ENCODE data around the gene AGBL2.
"Not testable (repeated sequence)": the region's sequence is repeated elsewhere in the genome, so short reads cannot be mapped to it uniquely, and the experiment has no call there.

AGBL2 gene

DNA sequence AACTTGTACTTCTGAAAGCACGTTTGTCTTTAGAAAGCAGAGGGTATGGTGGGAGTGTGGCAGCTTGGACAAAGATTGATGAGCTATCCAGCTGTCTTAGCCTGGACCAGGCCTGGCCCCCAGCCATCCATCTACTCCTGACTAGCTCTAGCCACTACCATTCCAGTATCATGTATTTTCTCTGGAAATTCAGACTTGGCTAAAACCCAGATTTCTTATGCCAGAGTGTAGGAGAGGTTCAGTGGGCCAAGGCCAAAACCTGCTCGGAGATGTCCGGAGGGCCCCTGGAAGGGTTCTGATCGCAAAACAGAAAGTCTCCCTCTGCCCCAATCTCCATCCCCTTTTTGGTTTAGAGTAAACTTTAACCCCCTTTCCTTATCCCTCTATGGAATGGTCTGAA, 48.0 kb downstream of the AGBL2 start:
- TF ChIP-seq, protein P1, sequence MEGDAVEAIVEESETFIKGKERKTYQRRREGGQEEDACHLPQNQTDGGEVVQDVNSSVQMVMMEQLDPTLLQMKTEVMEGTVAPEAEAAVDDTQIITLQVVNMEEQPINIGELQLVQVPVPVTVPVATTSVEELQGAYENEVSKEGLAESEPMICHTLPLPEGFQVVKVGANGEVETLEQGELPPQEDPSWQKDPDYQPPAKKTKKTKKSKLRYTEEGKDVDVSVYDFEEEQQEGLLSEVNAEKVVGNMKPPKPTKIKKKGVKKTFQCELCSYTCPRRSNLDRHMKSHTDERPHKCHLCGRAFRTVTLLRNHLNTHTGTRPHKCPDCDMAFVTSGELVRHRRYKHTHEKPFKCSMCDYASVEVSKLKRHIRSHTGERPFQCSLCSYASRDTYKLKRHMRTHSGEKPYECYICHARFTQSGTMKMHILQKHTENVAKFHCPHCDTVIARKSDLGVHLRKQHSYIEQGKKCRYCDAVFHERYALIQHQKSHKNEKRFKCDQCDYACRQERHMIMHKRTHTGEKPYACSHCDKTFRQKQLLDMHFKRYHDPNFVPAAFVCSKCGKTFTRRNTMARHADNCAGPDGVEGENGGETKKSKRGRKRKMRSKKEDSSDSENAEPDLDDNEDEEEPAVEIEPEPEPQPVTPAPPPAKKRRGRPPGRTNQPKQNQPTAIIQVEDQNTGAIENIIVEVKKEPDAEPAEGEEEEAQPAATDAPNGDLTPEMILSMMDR (conservative IDR thresholded peaks at IDR 0.05) = no peak
- H3K27ac ChIP-seq = no peak overlapping the region

DNA sequence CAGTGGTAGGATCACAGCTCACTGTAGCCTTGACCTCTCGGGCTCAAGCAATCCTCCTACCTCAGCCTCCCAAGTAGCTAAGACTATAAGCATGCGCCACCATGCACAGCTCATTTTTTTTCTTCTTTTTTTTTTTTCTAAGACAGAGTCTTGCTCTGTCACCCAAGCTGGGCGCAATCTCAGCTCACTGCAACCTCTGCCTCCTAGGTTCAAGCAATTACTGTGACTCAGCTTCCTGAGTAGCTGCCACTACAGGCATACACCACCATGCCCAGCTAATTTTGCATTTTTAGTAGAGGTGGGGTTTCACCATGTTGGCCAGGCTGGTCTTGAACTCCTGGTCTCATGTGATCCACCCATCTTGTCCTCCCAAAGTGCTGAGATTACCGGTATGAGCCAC, 50.2 kb downstream of the AGBL2 start:
- H3K27ac ChIP-seq = not testable (repeated sequence)

DNA sequence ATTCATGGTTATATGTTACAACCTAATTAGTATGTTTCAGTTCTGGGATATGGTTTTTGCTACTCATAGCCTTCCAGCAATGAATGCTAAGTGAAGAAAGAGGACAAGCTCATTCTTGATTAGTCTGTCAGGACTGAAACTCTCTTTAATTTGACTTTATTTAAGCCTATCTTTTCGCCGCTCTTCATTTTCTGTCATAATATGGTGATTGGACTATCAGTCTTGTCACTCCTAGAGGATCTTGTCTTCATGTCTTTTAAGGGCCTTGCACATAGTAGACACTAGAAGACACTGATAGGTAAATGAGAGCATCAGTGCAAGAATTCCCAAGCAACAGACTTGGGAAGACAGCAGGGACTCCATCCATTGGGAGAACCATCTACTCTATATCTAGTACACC, 53.9 kb downstream of the AGBL2 start:
- no peak overlapping the region for H3K27ac ChIP-seq

DNA sequence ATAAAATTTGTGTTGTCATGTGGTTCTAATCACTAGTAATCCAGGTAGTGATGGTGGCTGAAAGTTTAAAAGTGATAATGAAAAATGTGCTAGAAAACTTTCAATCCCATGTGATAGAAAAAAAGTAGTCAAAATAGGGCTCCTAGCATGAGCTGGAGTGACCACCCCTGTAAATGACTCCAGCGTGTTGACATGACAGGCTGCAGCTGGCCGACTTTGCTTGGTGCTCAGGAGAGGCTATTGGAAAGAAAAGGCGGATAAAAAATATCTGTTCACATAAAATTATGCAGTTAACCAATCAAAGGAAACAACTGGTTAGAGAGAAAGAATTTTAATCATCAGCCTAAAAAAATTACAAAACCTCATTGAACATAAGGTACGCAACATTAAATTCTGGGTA, 55.9 kb downstream of the AGBL2 start:
- TF ChIP-seq, protein P1 (conservative IDR thresholded peaks at IDR 0.05) = no peak
- no peak overlapping the region for H3K27ac ChIP-seq

More for the DNA sequence above, 53.9 kb downstream of the AGBL2 start:
- TF ChIP-seq, protein P1 (conservative IDR thresholded peaks at IDR 0.05) = no peak

DNA sequence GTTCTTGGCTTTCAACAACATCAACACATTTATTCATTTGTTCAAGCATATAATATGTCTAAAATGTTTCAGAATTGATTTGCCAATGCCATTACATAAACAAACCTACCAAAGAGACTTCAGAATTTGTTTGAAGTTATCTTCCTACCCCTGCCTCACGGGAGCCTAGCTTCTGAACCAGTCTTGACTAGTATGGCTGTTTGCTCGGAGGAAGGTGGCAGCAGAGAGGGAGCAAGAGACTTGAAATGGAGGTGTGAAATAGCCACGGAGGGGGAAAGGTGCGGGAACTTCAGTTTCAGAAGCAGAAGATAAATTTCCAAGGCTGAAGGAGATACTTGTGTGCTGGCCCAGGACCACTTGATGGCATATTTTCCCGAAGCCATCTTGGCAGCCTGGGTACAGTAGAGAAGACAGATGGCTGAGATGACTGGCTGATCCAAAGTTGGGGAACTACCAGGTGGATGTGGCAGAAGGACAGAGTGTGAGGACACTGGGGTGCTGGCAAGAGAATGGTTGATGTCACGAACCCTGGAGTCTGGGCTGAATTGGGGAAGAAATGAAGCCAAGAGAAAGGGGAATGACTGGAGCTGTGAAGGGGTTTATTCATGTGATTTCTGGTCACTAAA, 58.8 kb downstream of the AGBL2 start:
- no peak overlapping the region for H3K27ac ChIP-seq
- TF ChIP-seq, protein P1 (conservative IDR thresholded peaks at IDR 0.05) = no peak

DNA sequence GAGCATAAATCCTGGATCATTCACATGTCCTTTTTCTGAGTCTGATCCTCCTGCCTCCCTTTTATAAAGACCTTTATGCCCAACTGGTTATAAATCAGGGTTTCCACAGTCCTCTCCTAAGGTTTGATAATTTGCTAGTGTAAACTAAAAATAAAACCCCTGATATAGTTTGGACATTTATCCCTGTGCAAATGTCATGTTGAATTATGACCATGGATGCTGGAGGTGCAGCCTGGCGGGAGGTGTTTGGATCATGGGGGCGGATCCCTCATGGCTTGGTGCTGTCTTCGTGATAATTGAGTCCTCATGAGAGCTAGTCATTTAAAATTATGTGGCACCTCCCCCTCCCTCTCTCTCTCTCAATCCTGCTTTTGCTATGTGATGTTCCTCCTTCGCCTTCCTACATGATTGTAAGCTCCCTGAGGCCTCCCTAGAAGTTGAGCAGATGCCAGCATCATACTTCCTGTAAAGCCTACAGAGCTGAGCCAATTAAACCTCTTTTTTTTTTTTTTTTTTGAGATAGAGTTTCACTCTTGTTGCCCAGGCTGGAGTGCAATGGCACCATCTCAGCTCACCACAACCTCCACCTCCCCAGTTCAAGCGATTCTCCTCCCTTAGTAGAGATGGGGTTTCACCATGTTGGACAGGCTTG, 63.2 kb downstream of the AGBL2 start:
- no peak overlapping the region for H3K27ac ChIP-seq
- TF ChIP-seq, protein P1 (conservative IDR thresholded peaks at IDR 0.05) = no peak

DNA sequence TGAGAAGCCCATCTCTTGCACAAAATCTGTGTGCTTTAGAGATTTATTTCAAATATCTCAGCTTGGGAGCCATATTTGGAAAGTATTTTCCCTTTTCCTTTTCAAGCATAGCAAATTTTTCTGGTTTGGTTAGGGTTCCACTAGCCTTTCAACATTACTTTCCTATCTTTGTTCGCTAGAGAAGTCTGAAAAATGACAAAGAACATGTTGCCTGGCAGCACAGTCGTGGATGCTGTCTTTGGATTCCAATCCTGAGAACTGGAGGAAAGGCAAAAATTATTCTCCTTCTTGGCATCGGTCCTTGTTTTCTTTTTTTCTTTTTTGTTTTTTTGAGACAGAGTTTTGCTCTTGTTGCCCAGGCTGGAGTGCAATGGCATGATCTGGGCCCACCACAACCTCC, 65.9 kb downstream of the AGBL2 start:
- no peak overlapping the region for H3K27ac ChIP-seq
- TF ChIP-seq, protein P1 (conservative IDR thresholded peaks at IDR 0.05) = no peak

DNA sequence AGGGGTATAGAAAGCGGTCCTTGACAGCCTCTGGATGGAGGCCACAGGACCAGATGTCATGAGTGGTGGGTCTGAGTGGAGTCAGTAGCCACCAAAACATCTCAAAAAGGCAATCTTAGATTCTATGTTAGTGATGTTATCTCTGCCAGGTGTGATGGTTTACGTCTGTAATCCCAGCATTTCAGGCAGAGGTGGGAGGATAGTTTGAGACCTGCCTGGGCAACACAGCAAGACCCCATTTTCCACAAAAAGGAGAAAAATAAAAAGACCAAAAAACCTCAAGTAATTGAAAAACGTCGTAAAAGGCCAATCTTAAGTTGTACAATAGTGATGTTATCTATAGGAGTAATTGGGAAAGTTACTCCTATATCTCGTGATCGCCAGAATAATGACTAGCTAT, 69.2 kb downstream of the AGBL2 start:
- TF ChIP-seq, protein P1 (conservative IDR thresholded peaks at IDR 0.05) = no peak
- no peak overlapping the region for H3K27ac ChIP-seq

Data from VCaP (cell line).